Measurements from ENCODE around the gene PYROXD2. TPM values are rescaled to one million over a fixed set of nuclear protein-coding genes. Genes with fewer than 3 reads are reported as not detected.

Gene PYROXD2
- total RNA-seq, 1 experiment from 2014 or later = 8.1 TPM

GRCh38 chr10:98394851-98395440 is 20.0 kb downstream of the PYROXD2 start:
- Mint-ChIP-seq H3K4me3 (no peak overlapping the region), H3K36me3 (peaks cover 3% of the 10 kb centered on the region; the same call in 1 of the 2 replicates), H3K4me1 (no peaks in the 10 kb centered on the region), H3K27me3 (ENCODE audit: low read depth) (no peaks in the 10 kb centered on the region), H3K9me3 (no peaks in the 10 kb centered on the region), H3K27ac (no peak overlapping the region)
- DNase-seq (ENCODE audit: low spot score) = no peak
- TF ChIP-seq SMAD3 (CRISPR knock-in tag; IDR thresholded peaks at IDR 0.05; ENCODE audit: borderline replicate concordance) = no peak
- TF ChIP-seq, protein P1, sequence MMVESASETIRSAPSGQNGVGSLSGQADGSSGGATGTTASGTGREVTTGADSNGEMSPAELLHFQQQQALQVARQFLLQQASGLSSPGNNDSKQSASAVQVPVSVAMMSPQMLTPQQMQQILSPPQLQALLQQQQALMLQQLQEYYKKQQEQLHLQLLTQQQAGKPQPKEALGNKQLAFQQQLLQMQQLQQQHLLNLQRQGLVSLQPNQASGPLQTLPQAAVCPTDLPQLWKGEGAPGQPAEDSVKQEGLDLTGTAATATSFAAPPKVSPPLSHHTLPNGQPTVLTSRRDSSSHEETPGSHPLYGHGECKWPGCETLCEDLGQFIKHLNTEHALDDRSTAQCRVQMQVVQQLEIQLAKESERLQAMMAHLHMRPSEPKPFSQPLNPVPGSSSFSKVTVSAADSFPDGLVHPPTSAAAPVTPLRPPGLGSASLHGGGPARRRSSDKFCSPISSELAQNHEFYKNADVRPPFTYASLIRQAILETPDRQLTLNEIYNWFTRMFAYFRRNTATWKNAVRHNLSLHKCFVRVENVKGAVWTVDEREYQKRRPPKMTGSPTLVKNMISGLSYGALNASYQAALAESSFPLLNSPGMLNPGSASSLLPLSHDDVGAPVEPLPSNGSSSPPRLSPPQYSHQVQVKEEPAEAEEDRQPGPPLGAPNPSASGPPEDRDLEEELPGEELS (CRISPR knock-in tag; IDR thresholded peaks at IDR 0.05) = no peak
- TF ChIP-seq, protein P2, sequence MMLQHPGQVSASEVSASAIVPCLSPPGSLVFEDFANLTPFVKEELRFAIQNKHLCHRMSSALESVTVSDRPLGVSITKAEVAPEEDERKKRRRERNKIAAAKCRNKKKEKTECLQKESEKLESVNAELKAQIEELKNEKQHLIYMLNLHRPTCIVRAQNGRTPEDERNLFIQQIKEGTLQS (CRISPR knock-in tag; conservative IDR thresholded peaks at IDR 0.05) = no peak
- no peak for TF ChIP-seq MXD4 (CRISPR knock-in tag; IDR thresholded peaks at IDR 0.05; ENCODE audit: borderline replicate concordance)
- TF ChIP-seq ELF4 (CRISPR knock-in tag; IDR thresholded peaks at IDR 0.05; ENCODE audit: low read depth) = no peak
- no peak for TF ChIP-seq PRRX2 (CRISPR knock-in tag; IDR thresholded peaks at IDR 0.05)
- no peak for TF ChIP-seq NFATC4 (CRISPR knock-in tag; IDR thresholded peaks at IDR 0.05)
- TF ChIP-seq MAX (CRISPR knock-in tag; IDR thresholded peaks at IDR 0.05) = no peak
- TF ChIP-seq CREB1 (CRISPR knock-in tag; IDR thresholded peaks at IDR 0.05) = no peak
- TF ChIP-seq FOXK1 (CRISPR knock-in tag; IDR thresholded peaks at IDR 0.05) = no peak
- TF ChIP-seq TCF7 (CRISPR knock-in tag; IDR thresholded peaks at IDR 0.05; ENCODE audit: low read depth) = no peak
- no peak for TF ChIP-seq FOXP1 (CRISPR knock-in tag; IDR thresholded peaks at IDR 0.05; ENCODE audit: borderline replicate concordance)
- no peak for TF ChIP-seq GTF2I (CRISPR knock-in tag; conservative IDR thresholded peaks at IDR 0.05)
- no peak for TF ChIP-seq ZBTB21 (CRISPR knock-in tag; IDR thresholded peaks at IDR 0.05; ENCODE audit: borderline replicate concordance)
- ChIA-PET CTCF (interaction anchor here (0.9 to 2.6 kb wide), 4 partner anchors 9 to 86 kb away, joined by 3 to 8 read pairs (median 4); no protein-coding TSS in a partner anchor), POLR2A (no interaction called here)
- ATAC-seq = peak; percentile 36

DNA sequence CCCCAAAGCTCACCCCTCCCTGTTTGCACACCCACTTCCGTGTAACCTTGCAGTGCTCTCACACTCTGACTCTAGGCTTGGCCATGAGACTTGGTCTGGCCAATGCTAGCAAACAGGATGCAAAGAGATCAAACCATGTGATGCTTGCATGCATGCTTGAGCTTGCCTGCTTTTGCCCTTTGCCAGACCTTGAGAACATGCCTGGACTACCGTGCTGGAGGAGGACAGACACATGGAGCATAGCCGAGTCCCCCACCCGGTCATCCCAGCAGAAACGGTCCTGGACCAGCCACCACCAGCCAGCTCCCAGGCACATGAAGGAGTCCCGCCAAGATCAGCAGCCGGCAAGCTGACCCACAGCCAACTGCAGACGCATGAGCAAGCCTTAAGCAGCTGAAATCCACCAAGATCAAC is 23.4 kb downstream of the PYROXD2 start:
- Mint-ChIP-seq H3K4me1 (peaks cover 3% of the 10 kb centered on the region; the same call in 1 of the 2 replicates), H3K36me3 (peaks cover 5% of the 10 kb centered on the region; the same call in 1 of the 2 replicates), H3K4me3 (no peak overlapping the region), H3K27me3 (ENCODE audit: low read depth) (no peaks in the 10 kb centered on the region), H3K27ac (no peak overlapping the region), H3K9me3 (no peaks in the 10 kb centered on the region)
- POLR2A ChIA-PET = no interaction called here
- DNase-seq (ENCODE audit: low spot score) = no peak
- CTCF ChIA-PET = interaction anchor here (1.0 to 1.7 kb wide), 2 partner anchors 34 to 83 kb away, joined by 4 to 5 read pairs; no protein-coding TSS in a partner anchor
- TF ChIP-seq ERG (CRISPR knock-in tag; IDR thresholded peaks at IDR 0.05) = no peak
- no peak for TF ChIP-seq EMX1 (CRISPR knock-in tag; IDR thresholded peaks at IDR 0.05)
- TF ChIP-seq, protein P1 (CRISPR knock-in tag; IDR thresholded peaks at IDR 0.05) = no peak
- TF ChIP-seq ESRRA (CRISPR knock-in tag; IDR thresholded peaks at IDR 0.05; ENCODE audit: borderline replicate concordance) = no peak
- no peak for TF ChIP-seq SMAD3 (CRISPR knock-in tag; IDR thresholded peaks at IDR 0.05; ENCODE audit: borderline replicate concordance)
- TF ChIP-seq, protein P3, sequence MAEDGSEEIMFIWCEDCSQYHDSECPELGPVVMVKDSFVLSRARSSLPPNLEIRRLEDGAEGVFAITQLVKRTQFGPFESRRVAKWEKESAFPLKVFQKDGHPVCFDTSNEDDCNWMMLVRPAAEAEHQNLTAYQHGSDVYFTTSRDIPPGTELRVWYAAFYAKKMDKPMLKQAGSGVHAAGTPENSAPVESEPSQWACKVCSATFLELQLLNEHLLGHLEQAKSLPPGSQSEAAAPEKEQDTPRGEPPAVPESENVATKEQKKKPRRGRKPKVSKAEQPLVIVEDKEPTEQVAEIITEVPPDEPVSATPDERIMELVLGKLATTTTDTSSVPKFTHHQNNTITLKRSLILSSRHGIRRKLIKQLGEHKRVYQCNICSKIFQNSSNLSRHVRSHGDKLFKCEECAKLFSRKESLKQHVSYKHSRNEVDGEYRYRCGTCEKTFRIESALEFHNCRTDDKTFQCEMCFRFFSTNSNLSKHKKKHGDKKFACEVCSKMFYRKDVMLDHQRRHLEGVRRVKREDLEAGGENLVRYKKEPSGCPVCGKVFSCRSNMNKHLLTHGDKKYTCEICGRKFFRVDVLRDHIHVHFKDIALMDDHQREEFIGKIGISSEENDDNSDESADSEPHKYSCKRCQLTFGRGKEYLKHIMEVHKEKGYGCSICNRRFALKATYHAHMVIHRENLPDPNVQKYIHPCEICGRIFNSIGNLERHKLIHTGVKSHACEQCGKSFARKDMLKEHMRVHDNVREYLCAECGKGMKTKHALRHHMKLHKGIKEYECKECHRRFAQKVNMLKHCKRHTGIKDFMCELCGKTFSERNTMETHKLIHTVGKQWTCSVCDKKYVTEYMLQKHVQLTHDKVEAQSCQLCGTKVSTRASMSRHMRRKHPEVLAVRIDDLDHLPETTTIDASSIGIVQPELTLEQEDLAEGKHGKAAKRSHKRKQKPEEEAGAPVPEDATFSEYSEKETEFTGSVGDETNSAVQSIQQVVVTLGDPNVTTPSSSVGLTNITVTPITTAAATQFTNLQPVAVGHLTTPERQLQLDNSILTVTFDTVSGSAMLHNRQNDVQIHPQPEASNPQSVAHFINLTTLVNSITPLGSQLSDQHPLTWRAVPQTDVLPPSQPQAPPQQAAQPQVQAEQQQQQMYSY (CRISPR knock-in tag; IDR thresholded peaks at IDR 0.05) = no peak
- TF ChIP-seq CREM (CRISPR knock-in tag; IDR thresholded peaks at IDR 0.05) = no peak
- no peak for TF ChIP-seq NR1H2 (CRISPR knock-in tag; IDR thresholded peaks at IDR 0.05)
- no peak for ATAC-seq

Data from WTC11 (cell line).